T-helper 1 cell treated with Interleukin-12 subunit alpha and Interleukin-12 subunit beta and Interleukin-4 antibody, amounts not matched to agents 30 μg/mL and 1 μg/mL, for 36 hours (primary cell): ENCODE measurements around the gene TMEM8B.

ENCODE experiments used
- H3K27ac Mint-ChIP-seq: one replicate; pipeline ENCODE4 v1.8.0; 2021; ENCODE audit warnings: mild to moderate bottlenecking, mixed read lengths
- H3K27me3 Mint-ChIP-seq: one replicate; pipeline ENCODE4 v1.8.0; 2021; ENCODE audit warnings: low read depth, mixed read lengths
- H3K36me3 Mint-ChIP-seq: one replicate; pipeline ENCODE4 v1.8.0; 2021; ENCODE audit warnings: low read depth, mixed read lengths
- H3K4me1 Mint-ChIP-seq: one replicate; pipeline ENCODE4 v1.8.0; 2021; ENCODE audit warnings: low read depth, mixed read lengths
- H3K4me3 Mint-ChIP-seq: one replicate; pipeline ENCODE4 v1.8.0; 2021; ENCODE audit warnings: mild to moderate bottlenecking, moderate library complexity, mixed read lengths
- H3K9me3 Mint-ChIP-seq: one replicate; pipeline ENCODE4 v1.8.0; 2021; ENCODE audit warnings: mixed read lengths

TMEM8B gene

GRCh38 chr9:35842020-35842745 is 13.2 kb downstream of the TMEM8B start:
- Mint-ChIP-seq H3K27me3 (no peaks in the 10 kb centered on the region), H3K4me1 (peaks cover 14% of the 10 kb centered on the region), H3K36me3 (no peaks in the 10 kb centered on the region), H3K9me3 (no peaks in the 10 kb centered on the region), H3K27ac (no peak overlapping the region), H3K4me3 (no peak overlapping the region)

- Mint-ChIP-seq H3K4me3 (no peak overlapping the region), H3K27me3 (no peaks in the 10 kb centered on the region), H3K9me3 (no peaks in the 10 kb centered on the region), H3K27ac (no peak overlapping the region), H3K4me1 (peaks cover 14% of the 10 kb centered on the region), H3K36me3 (no peaks in the 10 kb centered on the region)
Observed at GRCh38 chr9:35842795-35843194, 13.8 kb downstream of the TMEM8B start.

- no peak overlapping the region for H3K4me3 Mint-ChIP-seq
- H3K27me3 Mint-ChIP-seq, result no peaks in the 10 kb centered on the region
- H3K4me1 Mint-ChIP-seq, result peaks cover 17% of the 10 kb centered on the region
- H3K36me3 Mint-ChIP-seq, result no peaks in the 10 kb centered on the region
- no peaks in the 10 kb centered on the region for H3K9me3 Mint-ChIP-seq
- H3K27ac Mint-ChIP-seq, result no peak overlapping the region
Observed at GRCh38 chr9:35844628-35845270, 15.7 kb downstream of the TMEM8B start.

- peaks cover 5% of the 10 kb centered on the region for H3K27me3 Mint-ChIP-seq
- H3K4me3 Mint-ChIP-seq, result no peak overlapping the region
- H3K9me3 Mint-ChIP-seq, result no peaks in the 10 kb centered on the region
- H3K36me3 Mint-ChIP-seq, result no peaks in the 10 kb centered on the region
- no peak overlapping the region for H3K27ac Mint-ChIP-seq
- peaks cover 17% of the 10 kb centered on the region for H3K4me1 Mint-ChIP-seq
Observed at GRCh38 chr9:35845824-35846771, 17.1 kb downstream of the TMEM8B start.

GRCh38 chr9:35847792-35848572 is 19.0 kb downstream of the TMEM8B start:
- peaks cover 8% of the 10 kb centered on the region for H3K27me3 Mint-ChIP-seq
- H3K4me1 Mint-ChIP-seq, result peaks cover 17% of the 10 kb centered on the region
- H3K4me3 Mint-ChIP-seq, result no peak overlapping the region
- H3K36me3 Mint-ChIP-seq, result no peaks in the 10 kb centered on the region
- H3K9me3 Mint-ChIP-seq, result no peaks in the 10 kb centered on the region
- no peak overlapping the region for H3K27ac Mint-ChIP-seq

GRCh38 chr9:35852267-35852815 is 23.3 kb downstream of the TMEM8B start:
- peaks cover 3% of the 10 kb centered on the region for H3K4me1 Mint-ChIP-seq
- H3K36me3 Mint-ChIP-seq, result no peaks in the 10 kb centered on the region
- no peak overlapping the region for H3K4me3 Mint-ChIP-seq
- H3K9me3 Mint-ChIP-seq, result no peaks in the 10 kb centered on the region
- peaks cover 15% of the 10 kb centered on the region for H3K27me3 Mint-ChIP-seq
- H3K27ac Mint-ChIP-seq, result no peak overlapping the region

GRCh38 chr9:35852876-35853865 is 24.1 kb downstream of the TMEM8B start:
- Mint-ChIP-seq H3K27me3 (peaks cover 16% of the 10 kb centered on the region), H3K9me3 (no peaks in the 10 kb centered on the region), H3K4me1 (peaks cover 2% of the 10 kb centered on the region), H3K4me3 (no peak overlapping the region), H3K36me3 (no peaks in the 10 kb centered on the region), H3K27ac (no peak overlapping the region)

- no peaks in the 10 kb centered on the region for H3K4me1 Mint-ChIP-seq
- H3K36me3 Mint-ChIP-seq, result no peaks in the 10 kb centered on the region
- H3K4me3 Mint-ChIP-seq, result no peak overlapping the region
- no peaks in the 10 kb centered on the region for H3K9me3 Mint-ChIP-seq
- no peak overlapping the region for H3K27ac Mint-ChIP-seq
- peaks cover 16% of the 10 kb centered on the region for H3K27me3 Mint-ChIP-seq
Observed at GRCh38 chr9:35854091-35854762, 25.2 kb downstream of the TMEM8B start.

- H3K27me3 Mint-ChIP-seq, result peaks cover 18% of the 10 kb centered on the region
Observed at GRCh38 chr9:35856206-35856605, 27.2 kb downstream of the TMEM8B start.

GRCh38 chr9:35856882-35857281 is 27.9 kb downstream of the TMEM8B start:
- Mint-ChIP-seq H3K27me3 (peaks cover 22% of the 10 kb centered on the region), H3K4me3 (no peak overlapping the region), H3K27ac (no peak overlapping the region), H3K4me1 (no peaks in the 10 kb centered on the region), H3K9me3 (no peaks in the 10 kb centered on the region), H3K36me3 (no peaks in the 10 kb centered on the region)

More at GRCh38 chr9:35856206-35856605, 27.2 kb downstream of the TMEM8B start:
- Mint-ChIP-seq H3K4me3 (no peak overlapping the region), H3K27ac (no peak overlapping the region), H3K9me3 (no peaks in the 10 kb centered on the region), H3K4me1 (no peaks in the 10 kb centered on the region), H3K36me3 (no peaks in the 10 kb centered on the region)

- H3K9me3 Mint-ChIP-seq, result no peaks in the 10 kb centered on the region
- H3K4me3 Mint-ChIP-seq, result no peak overlapping the region
- peaks cover 20% of the 10 kb centered on the region for H3K27me3 Mint-ChIP-seq
- no peak overlapping the region for H3K27ac Mint-ChIP-seq
- H3K36me3 Mint-ChIP-seq, result no peaks in the 10 kb centered on the region
- no peaks in the 10 kb centered on the region for H3K4me1 Mint-ChIP-seq
Observed at GRCh38 chr9:35858458-35858857, 29.4 kb downstream of the TMEM8B start.

- Mint-ChIP-seq H3K27me3 (peaks cover 20% of the 10 kb centered on the region), H3K27ac (no peak overlapping the region), H3K36me3 (no peaks in the 10 kb centered on the region), H3K4me1 (no peaks in the 10 kb centered on the region), H3K9me3 (no peaks in the 10 kb centered on the region), H3K4me3 (no peak overlapping the region)
Observed at GRCh38 chr9:35859310-35859989, 30.4 kb downstream of the TMEM8B start.
